Astrocyte of the spinal cord (primary cell): ENCODE measurements around the gene GANC.

ENCODE experiments used
- DNase-seq: peaks from one replicate; pipeline ENCODE4 v3.0.0; 2011; ENCODE audit warnings: low read depth, low spot score
- H3K4me3 ChIP-seq: 2 replicates; pipeline ENCODE4 v1.5.1; 2011; ENCODE audit warnings: low read depth, mild to moderate bottlenecking, low read length, moderate library complexity
- in situ Hi-C: cut with HindIII; loops from 2 replicates; pipeline ENCODE4 v1.10.0; 2017; ENCODE audit warnings: low sequenced_read_pairs
- TF ChIP-seq, protein P1 (sequence below): IDR thresholded peaks from 2 replicates; pipeline ENCODE4 v1.5.1; 2012; ENCODE audit warnings: low read depth, mild to moderate bottlenecking, low read length, inconsistent platforms

The GANC gene

DNA sequence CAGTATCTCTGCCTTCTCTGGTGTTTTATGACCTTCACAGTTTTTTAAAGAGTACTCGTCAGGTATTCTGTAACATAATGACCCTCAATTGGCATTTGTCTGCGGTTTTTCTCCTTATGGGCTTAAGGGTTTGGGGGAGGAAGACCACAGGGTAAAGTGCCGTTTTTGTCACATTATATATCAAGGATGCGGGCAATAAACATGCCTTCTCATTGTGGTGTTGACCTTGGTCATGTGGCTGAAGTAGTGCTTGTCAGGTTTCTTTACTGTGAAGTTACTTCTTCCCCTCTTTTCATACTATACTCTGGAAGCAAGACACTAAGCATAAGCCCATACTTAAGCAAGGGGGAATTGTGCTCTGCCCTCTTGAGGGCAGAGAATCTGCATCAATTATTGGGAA lies 102.9 kb downstream of the GANC start:
- DNase-seq = no peak
- H3K4me3 ChIP-seq = no peak overlapping the region
- in situ Hi-C loops = no loop called here
- TF ChIP-seq, protein P1, sequence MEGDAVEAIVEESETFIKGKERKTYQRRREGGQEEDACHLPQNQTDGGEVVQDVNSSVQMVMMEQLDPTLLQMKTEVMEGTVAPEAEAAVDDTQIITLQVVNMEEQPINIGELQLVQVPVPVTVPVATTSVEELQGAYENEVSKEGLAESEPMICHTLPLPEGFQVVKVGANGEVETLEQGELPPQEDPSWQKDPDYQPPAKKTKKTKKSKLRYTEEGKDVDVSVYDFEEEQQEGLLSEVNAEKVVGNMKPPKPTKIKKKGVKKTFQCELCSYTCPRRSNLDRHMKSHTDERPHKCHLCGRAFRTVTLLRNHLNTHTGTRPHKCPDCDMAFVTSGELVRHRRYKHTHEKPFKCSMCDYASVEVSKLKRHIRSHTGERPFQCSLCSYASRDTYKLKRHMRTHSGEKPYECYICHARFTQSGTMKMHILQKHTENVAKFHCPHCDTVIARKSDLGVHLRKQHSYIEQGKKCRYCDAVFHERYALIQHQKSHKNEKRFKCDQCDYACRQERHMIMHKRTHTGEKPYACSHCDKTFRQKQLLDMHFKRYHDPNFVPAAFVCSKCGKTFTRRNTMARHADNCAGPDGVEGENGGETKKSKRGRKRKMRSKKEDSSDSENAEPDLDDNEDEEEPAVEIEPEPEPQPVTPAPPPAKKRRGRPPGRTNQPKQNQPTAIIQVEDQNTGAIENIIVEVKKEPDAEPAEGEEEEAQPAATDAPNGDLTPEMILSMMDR = no peak

DNA sequence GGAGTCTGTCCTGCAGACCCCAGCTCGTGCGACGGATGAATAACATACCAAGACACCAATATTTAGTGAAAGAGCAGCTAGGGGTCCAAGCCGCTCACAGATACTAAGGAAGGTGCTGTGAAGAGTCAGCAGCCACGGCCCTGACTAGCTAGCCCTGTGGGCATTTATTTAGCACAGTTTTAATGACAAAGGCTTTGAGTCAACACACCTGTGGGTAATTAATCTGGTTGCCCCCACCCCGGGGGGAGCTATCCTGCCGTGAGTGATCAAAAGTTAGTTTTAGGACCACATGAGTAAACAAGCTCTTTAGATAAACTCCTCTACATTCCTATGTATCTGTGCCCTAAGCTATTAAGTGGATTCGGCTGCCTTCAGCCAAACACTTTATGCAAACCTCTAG lies 105.0 kb downstream of the GANC start:
- DNase-seq = no peak
- TF ChIP-seq, protein P1 = no peak
- in situ Hi-C loops = no loop called here
- H3K4me3 ChIP-seq = no peak overlapping the region

GRCh38 chr15:42384597-42384996 lies 111.6 kb downstream of the GANC start:
- H3K4me3 ChIP-seq = no peak overlapping the region
- no peak for DNase-seq
- TF ChIP-seq, protein P1 = no peak
- in situ Hi-C loops = no loop called here

GRCh38 chr15:42385206-42385979 lies 112.4 kb downstream of the GANC start:
- DNase-seq = peak; percentile 43
- no peak overlapping the region for H3K4me3 ChIP-seq
- in situ Hi-C loops = no loop called here
- TF ChIP-seq, protein P1 = peak; percentile 82

- TF ChIP-seq, protein P1 = no peak
- DNase-seq = no peak
- in situ Hi-C loops = no loop called here
These were observed 113.1 kb downstream of the GANC start for GRCh38 chr15:42385980-42386700.

GRCh38 chr15:42387603-42388002 lies 114.6 kb downstream of the GANC start:
- in situ Hi-C loops = no loop called here
- no peak for DNase-seq
- H3K4me3 ChIP-seq = no peak overlapping the region
- TF ChIP-seq, protein P1 = no peak

More at GRCh38 chr15:42385980-42386700, 113.1 kb downstream of the GANC start:
- H3K4me3 ChIP-seq = no peak overlapping the region
